Measurements from ENCODE around the gene TPPP2. TPM values are rescaled to one million over a fixed set of nuclear protein-coding genes. Genes with fewer than 3 reads are reported as not detected.

The TPPP2 gene
- total RNA-seq, 1 donor from 2014 or later: not detected

DNA sequence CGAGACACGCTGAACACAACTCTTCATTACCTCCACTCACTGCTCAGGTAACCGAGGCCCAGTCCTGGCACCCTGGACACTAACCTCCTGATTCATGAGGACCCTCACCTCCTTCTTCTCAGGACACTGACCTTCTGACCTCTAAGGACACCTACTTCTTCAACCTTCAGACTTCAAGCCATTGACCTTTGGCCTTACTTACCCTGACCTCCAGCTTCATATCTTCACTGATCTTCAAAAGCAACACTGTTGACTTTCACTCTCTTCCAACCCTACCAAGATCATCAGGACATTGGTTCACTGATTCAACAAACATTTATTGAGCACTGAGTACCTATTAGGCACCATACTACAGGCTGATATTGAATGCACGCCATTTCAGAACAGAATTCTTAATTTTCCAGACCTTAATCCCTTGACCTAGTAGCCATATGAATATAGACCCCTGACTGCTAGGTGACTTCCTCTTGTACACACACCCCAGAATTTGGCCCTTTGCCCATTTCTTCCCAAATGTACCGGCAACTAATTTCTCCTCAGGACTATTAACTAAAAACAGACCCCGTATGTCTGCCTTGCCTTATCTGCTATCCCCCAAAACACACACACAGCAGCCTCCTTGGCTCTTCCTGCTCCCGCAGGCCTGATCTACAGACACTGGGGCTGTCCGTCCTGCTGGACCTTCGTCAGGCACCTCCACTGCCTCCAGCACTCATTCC, 45.9 kb downstream of the TPPP2 start:
- Mint-ChIP-seq H3K36me3 (ENCODE audit: unreplicated experiment) (peaks cover 44% of the 10 kb centered on the region), H3K27ac (ENCODE audit: unreplicated experiment) (peak overlapping the region; percentile 59), H3K27me3 (ENCODE audit: unreplicated experiment) (no peaks in the 10 kb centered on the region), H3K4me3 (ENCODE audit: unreplicated experiment) (no peak overlapping the region), H3K9me3 (ENCODE audit: unreplicated experiment) (no peaks in the 10 kb centered on the region), H3K4me1 (ENCODE audit: unreplicated experiment) (peaks cover 25% of the 10 kb centered on the region)
- no peak for DNase-seq (ENCODE audit: extremely low spot score, unreplicated experiment)
- TF ChIP-seq, protein P1, sequence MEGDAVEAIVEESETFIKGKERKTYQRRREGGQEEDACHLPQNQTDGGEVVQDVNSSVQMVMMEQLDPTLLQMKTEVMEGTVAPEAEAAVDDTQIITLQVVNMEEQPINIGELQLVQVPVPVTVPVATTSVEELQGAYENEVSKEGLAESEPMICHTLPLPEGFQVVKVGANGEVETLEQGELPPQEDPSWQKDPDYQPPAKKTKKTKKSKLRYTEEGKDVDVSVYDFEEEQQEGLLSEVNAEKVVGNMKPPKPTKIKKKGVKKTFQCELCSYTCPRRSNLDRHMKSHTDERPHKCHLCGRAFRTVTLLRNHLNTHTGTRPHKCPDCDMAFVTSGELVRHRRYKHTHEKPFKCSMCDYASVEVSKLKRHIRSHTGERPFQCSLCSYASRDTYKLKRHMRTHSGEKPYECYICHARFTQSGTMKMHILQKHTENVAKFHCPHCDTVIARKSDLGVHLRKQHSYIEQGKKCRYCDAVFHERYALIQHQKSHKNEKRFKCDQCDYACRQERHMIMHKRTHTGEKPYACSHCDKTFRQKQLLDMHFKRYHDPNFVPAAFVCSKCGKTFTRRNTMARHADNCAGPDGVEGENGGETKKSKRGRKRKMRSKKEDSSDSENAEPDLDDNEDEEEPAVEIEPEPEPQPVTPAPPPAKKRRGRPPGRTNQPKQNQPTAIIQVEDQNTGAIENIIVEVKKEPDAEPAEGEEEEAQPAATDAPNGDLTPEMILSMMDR (IDR thresholded peaks at IDR 0.05): no peak

DNA sequence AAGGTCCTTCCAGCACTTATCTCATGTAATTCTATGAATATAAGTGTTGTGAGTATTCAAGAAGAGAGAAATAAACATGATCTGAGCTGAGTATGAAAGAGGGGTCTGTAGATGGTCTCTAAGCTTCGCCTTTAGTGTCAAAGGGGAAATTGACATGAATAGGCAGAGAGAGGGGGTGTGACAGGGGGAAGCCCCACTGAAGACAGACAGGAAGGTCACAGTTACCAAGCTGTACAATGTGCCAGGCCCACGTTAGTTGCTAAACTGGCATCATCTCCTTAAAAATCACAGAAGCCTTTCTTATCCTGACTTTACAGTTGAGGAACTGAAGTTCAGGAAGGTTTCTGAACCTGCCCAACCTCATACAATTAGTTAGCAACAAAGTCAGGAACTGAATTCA, 47.7 kb downstream of the TPPP2 start:
- Mint-ChIP-seq H3K27ac (ENCODE audit: unreplicated experiment) (no peak overlapping the region), H3K4me1 (ENCODE audit: unreplicated experiment) (peaks cover 14% of the 10 kb centered on the region), H3K4me3 (ENCODE audit: unreplicated experiment) (no peak overlapping the region), H3K36me3 (ENCODE audit: unreplicated experiment) (peaks cover 52% of the 10 kb centered on the region), H3K27me3 (ENCODE audit: unreplicated experiment) (no peaks in the 10 kb centered on the region), H3K9me3 (ENCODE audit: unreplicated experiment) (no peaks in the 10 kb centered on the region)
- TF ChIP-seq, protein P1 (IDR thresholded peaks at IDR 0.05): no peak
- DNase-seq (ENCODE audit: extremely low spot score, unreplicated experiment): no peak

DNA sequence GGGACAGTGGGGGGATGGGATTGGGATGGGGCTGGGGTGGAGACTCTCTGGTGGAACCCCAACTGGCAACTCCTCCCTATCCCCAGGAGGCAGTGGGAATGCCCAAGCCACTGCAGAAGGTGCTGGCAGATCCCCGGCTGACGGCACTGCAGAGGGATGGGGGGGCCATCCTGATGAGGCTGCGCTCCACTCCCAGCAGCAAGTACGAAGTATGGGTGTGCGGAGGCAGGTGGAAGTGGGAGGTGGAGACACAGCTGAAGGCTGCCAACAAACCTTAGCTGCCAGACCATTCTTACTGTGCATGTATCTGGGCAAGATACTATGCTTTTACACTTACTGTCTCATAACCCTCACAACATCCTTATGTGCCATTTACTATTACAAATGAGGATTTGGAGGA, 48.3 kb downstream of the TPPP2 start:
- Mint-ChIP-seq H3K9me3 (ENCODE audit: unreplicated experiment) (no peaks in the 10 kb centered on the region), H3K27ac (ENCODE audit: unreplicated experiment) (no peak overlapping the region), H3K4me3 (ENCODE audit: unreplicated experiment) (no peak overlapping the region), H3K27me3 (ENCODE audit: unreplicated experiment) (no peaks in the 10 kb centered on the region), H3K4me1 (ENCODE audit: unreplicated experiment) (peaks cover 9% of the 10 kb centered on the region), H3K36me3 (ENCODE audit: unreplicated experiment) (peaks cover 54% of the 10 kb centered on the region)
- no peak for DNase-seq (ENCODE audit: extremely low spot score, unreplicated experiment)
- TF ChIP-seq, protein P1 (IDR thresholded peaks at IDR 0.05): no peak

DNA sequence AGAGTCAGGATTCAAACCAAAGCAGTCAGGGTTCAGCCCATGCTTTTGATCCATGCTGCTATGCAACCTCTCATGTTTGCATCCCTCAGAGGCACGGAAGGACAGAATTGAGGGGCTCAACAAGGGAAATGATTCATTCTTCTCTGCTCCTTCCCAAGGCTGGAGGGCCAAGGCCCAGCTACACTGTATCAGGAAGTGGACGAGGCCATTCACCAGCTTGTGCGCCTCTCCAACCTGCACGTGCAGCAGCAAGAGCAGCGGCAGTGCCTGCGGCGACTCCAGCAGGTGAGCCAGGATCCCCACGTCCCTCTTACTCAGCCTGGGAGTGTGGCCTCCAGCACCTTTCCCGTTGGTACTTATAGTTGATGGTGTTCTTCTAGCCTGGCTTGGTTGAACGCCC, 48.7 kb downstream of the TPPP2 start:
- Mint-ChIP-seq H3K9me3 (ENCODE audit: unreplicated experiment) (no peaks in the 10 kb centered on the region), H3K4me3 (ENCODE audit: unreplicated experiment) (no peak overlapping the region), H3K36me3 (ENCODE audit: unreplicated experiment) (peaks cover 49% of the 10 kb centered on the region), H3K27ac (ENCODE audit: unreplicated experiment) (no peak overlapping the region), H3K27me3 (ENCODE audit: unreplicated experiment) (no peaks in the 10 kb centered on the region), H3K4me1 (ENCODE audit: unreplicated experiment) (peaks cover 5% of the 10 kb centered on the region)
- DNase-seq (ENCODE audit: extremely low spot score, unreplicated experiment): no peak
- TF ChIP-seq, protein P1 (IDR thresholded peaks at IDR 0.05): no peak

- Mint-ChIP-seq H3K27me3 (ENCODE audit: unreplicated experiment) (no peaks in the 10 kb centered on the region), H3K9me3 (ENCODE audit: unreplicated experiment) (no peaks in the 10 kb centered on the region), H3K27ac (ENCODE audit: unreplicated experiment) (no peak overlapping the region), H3K36me3 (ENCODE audit: unreplicated experiment) (peaks cover 58% of the 10 kb centered on the region), H3K4me3 (ENCODE audit: unreplicated experiment) (no peak overlapping the region), H3K4me1 (ENCODE audit: unreplicated experiment) (peaks cover 3% of the 10 kb centered on the region)
- TF ChIP-seq, protein P1 (IDR thresholded peaks at IDR 0.05): no peak
- DNase-seq (ENCODE audit: extremely low spot score, unreplicated experiment): no peak
Measured at GRCh38 chr14:21081521-21082142, 51.6 kb downstream of the TPPP2 start.

All from osteocyte (in vitro differentiated cells).